Loucy (cell line): Measurements from ENCODE around the gene AMZ1.

Source experiments
- H2AFZ ChIP-seq: fragments of 200-600 bp; sonication (generic); 2 replicates; pipeline ENCODE4 v1.6.0; 2016; ENCODE audit warnings: antibody characterized with exemption, mild to moderate bottlenecking, low read length, moderate library complexity
- H3F3A ChIP-seq: fragments of 200-600 bp; 2 replicates; pipeline ENCODE4 v1.6.0; 2016; ENCODE audit warnings: antibody characterized with exemption, low read depth, mild to moderate bottlenecking
- H3K27me3 ChIP-seq: fragments of 200-600 bp; sonication (generic); 2 replicates; pipeline ENCODE4 v1.6.1; 2014; ENCODE audit warnings: low read length, mild to moderate bottlenecking; ENCODE audit not compliant: insufficient read depth, poor library complexity, severe bottlenecking
- H3K36me3 ChIP-seq: fragments of 200-600 bp; sonication (generic); 2 replicates; pipeline ENCODE4 v1.6.1; 2016; ENCODE audit warnings: low read length; ENCODE audit not compliant: insufficient read depth
- H3K4me1 ChIP-seq: fragments of 200-600 bp; sonication (generic); 2 replicates; pipeline ENCODE4 v1.5.1; 2014; ENCODE audit warnings: low read length, mild to moderate bottlenecking; ENCODE audit not compliant: insufficient read depth, poor library complexity, severe bottlenecking
- H3K4me2 ChIP-seq: fragments of 200-600 bp; sonication (generic); 2 replicates; pipeline ENCODE4 v1.6.0; 2014; ENCODE audit warnings: antibody characterized with exemption, low read length, low read depth, mild to moderate bottlenecking; ENCODE audit not compliant: poor library complexity, severe bottlenecking
- H3K4me3 ChIP-seq: fragments of 200-600 bp; sonication (generic); 2 replicates; pipeline ENCODE4 v1.5.1; 2014; ENCODE audit warnings: low read length, mild to moderate bottlenecking, mixed read lengths; ENCODE audit not compliant: poor library complexity, severe bottlenecking
- H3K79me2 ChIP-seq: fragments of 200-600 bp; sonication (generic); 2 replicates; pipeline ENCODE4 v1.6.1; 2014; ENCODE audit warnings: low read length; ENCODE audit not compliant: insufficient read depth
- H3K9ac ChIP-seq: fragments of 200-600 bp; sonication (generic); 2 replicates; pipeline ENCODE4 v1.6.0; 2014; ENCODE audit warnings: mild to moderate bottlenecking, low read depth, low read length, moderate library complexity; ENCODE audit not compliant: poor library complexity, severe bottlenecking
- H3K9me2 ChIP-seq: fragments of 200-600 bp; sonication (generic); replicated peaks from 2 replicates; pipeline ENCODE4 v1.6.1; 2016; ENCODE audit warnings: low read depth, low read length, mixed read lengths
- H3K9me3 ChIP-seq: fragments of 200-600 bp; sonication (generic); 2 replicates; pipeline ENCODE4 v1.6.1; 2014; ENCODE audit warnings: mild to moderate bottlenecking, antibody characterized with exemption, low read length, low read depth; ENCODE audit not compliant: insufficient read depth
- H4K20me1 ChIP-seq: fragments of 200-600 bp; sonication (generic); 2 replicates; pipeline ENCODE4 v1.6.0; 2014; ENCODE audit warnings: antibody characterized with exemption, low read length, mild to moderate bottlenecking; ENCODE audit not compliant: insufficient read depth, poor library complexity, severe bottlenecking
- CTCF ChIP-seq: fragments of 200-600 bp; sonication (generic); conservative IDR thresholded peaks from 2 replicates; pipeline ENCODE4 v1.5.1; 2014; ENCODE audit warnings: mild to moderate bottlenecking, antibody characterized with exemption, low read length
- EZH2phosphoT487 ChIP-seq: fragments of 200-600 bp; IDR thresholded peaks from 2 replicates; pipeline ENCODE4 v1.6.1; 2018; ENCODE audit warnings: antibody characterized with exemption, mild to moderate bottlenecking, moderate library complexity, borderline replicate concordance

Gene AMZ1

GRCh38 chr7:2728316-2729030 lies 40.5 kb downstream of the AMZ1 start:
- Histone ChIP-seq H3K9ac (peak overlapping the region; percentile 41), H3K79me2 (peaks cover 29% of the 10 kb centered on the region), H3K27me3 (no peaks in the 10 kb centered on the region), H2AFZ (no peak overlapping the region), H3K9me2 (no peaks in the 10 kb centered on the region), H3K9me3 (no peaks in the 10 kb centered on the region), H3K36me3 (peaks cover 70% of the 10 kb centered on the region; the same call in 1 of the 2 replicates), H3K4me1 (peaks cover 22% of the 10 kb centered on the region), H4K20me1 (no peaks in the 10 kb centered on the region), H3K4me2 (no peak overlapping the region), H3F3A (no peaks in the 10 kb centered on the region), H3K4me3 (no peak overlapping the region)
- TF ChIP-seq CTCF (no peak), EZH2phosphoT487 (no peak)

GRCh38 chr7:2729031-2729892 lies 41.3 kb downstream of the AMZ1 start:
- H2AFZ ChIP-seq, result no peak overlapping the region
- TF ChIP-seq EZH2phosphoT487 (no peak), CTCF (no peak)
- no peak overlapping the region for H3K9ac ChIP-seq
- no peaks in the 10 kb centered on the region for H3K9me3 ChIP-seq
- no peak overlapping the region for H3K4me3 ChIP-seq
- peaks cover 70% of the 10 kb centered on the region; the same call in 1 of the 2 replicates for H3K36me3 ChIP-seq
- peaks cover 37% of the 10 kb centered on the region for H3K79me2 ChIP-seq
- H3F3A ChIP-seq, result no peaks in the 10 kb centered on the region
- H3K27me3 ChIP-seq, result no peaks in the 10 kb centered on the region
- H3K4me2 ChIP-seq, result no peak overlapping the region
- H3K9me2 ChIP-seq, result no peaks in the 10 kb centered on the region
- no peaks in the 10 kb centered on the region for H4K20me1 ChIP-seq
- peaks cover 29% of the 10 kb centered on the region for H3K4me1 ChIP-seq

DNA sequence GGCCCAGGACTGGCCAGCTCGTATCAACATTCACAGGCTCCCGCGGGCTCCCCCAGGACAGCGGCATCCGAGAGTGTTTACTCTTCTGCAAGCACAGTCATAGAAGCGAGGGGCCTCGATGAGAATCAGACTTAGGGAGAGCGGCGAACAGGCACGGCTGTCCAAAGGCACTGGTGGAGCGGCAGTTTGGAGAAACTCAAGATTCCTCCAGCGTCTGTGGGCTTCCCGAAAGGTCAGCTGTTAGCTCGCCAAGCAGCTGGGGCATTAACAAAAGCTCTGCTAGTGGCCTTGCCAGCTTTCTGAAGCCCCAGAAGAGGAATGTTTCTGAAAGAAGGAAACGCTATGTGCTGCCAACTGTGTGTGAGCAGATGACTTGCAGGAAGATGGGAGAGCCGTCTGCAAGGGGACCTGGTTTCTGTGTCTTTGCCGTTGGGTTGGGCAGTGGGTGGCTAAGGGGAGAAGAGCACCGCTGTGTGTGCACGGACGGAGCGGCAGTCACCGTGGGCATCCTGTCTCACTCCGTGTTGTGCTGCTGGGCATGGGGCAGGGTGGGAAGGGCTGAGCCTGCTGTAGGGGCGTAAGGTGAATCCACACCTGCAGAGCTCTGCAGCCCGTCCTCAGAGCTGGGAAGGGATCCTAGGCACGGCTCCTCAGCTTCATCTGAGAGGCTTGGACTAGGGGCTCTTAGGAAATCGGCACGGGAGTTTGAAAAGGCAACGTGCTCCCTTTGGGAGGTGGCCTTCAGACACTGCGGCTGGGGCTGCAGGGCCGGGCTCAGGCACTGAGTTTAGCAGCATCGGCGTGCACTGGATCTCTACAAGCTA lies 42.1 kb downstream of the AMZ1 start:
- H3K79me2 ChIP-seq, result peaks cover 39% of the 10 kb centered on the region
- no peaks in the 10 kb centered on the region for H3F3A ChIP-seq
- H3K36me3 ChIP-seq, result peaks cover 70% of the 10 kb centered on the region; the same call in 1 of the 2 replicates
- no peak overlapping the region for H3K9ac ChIP-seq
- no peaks in the 10 kb centered on the region for H4K20me1 ChIP-seq
- no peak overlapping the region for H3K4me3 ChIP-seq
- no peaks in the 10 kb centered on the region for H3K9me3 ChIP-seq
- H3K9me2 ChIP-seq, result no peaks in the 10 kb centered on the region
- H3K4me1 ChIP-seq, result peaks cover 34% of the 10 kb centered on the region
- no peaks in the 10 kb centered on the region for H3K27me3 ChIP-seq
- TF ChIP-seq EZH2phosphoT487 (no peak), CTCF (no peak)
- H2AFZ ChIP-seq, result no peak overlapping the region
- no peak overlapping the region for H3K4me2 ChIP-seq
